HFF-Myc (cell line): Measurements from ENCODE around the gene HOXA11.

Experiments
- DNase-seq: peaks from one replicate; pipeline ENCODE4 v3.0.0-alpha.2; 2011; ENCODE audit warnings: low read depth; ENCODE audit errors: extremely low read depth
- H3K4me3 ChIP-seq: replicated peaks from 2 replicates; pipeline ENCODE4 v1.5.1; 2011; ENCODE audit warnings: low read depth, mild to moderate bottlenecking, control low read depth, low read length
- CTCF ChIP-seq: IDR thresholded peaks from 2 replicates; pipeline ENCODE4 v1.5.1; 2012; ENCODE audit warnings: mild to moderate bottlenecking, low read depth, low read length, control low read depth; ENCODE audit errors: missing control alignments

The HOXA11 gene

GRCh38 chr7:27191833-27192545, 7.0 kb upstream of the HOXA11 start:
- no peak for TF ChIP-seq CTCF
- H3K4me3 ChIP-seq, result peak overlapping the region; percentile 83
- DNase-seq, result no peak

DNA sequence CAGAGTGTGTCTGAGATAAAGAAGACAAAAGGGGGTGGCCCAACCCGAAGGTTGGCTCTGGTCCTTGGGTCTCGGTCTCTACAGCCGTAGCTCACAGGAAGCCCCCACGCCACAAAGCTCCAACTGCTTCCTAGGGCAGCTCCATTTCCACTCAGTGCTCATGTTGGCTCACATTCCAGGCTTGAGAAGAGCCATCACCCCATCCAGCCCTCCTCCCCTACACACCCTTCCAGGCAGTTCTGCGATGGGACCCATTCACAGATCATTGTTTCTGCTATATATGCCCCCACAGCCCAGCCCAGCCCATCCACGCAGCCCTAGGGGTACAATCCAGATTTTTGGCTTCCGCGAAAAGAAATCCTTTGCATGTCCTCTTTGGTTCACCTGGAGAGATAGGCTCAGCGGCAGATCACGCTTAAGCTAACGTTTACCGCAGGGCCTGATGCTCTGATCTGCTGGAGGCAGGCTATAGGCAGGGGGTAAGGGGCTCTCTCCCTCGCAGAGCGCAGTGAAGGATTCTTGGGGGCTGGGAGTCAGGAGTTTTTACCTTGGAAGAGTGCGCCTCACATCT, 6.2 kb upstream of the HOXA11 start:
- no peak for DNase-seq
- peak overlapping the region; percentile 83 for H3K4me3 ChIP-seq
- no peak for TF ChIP-seq CTCF

DNA sequence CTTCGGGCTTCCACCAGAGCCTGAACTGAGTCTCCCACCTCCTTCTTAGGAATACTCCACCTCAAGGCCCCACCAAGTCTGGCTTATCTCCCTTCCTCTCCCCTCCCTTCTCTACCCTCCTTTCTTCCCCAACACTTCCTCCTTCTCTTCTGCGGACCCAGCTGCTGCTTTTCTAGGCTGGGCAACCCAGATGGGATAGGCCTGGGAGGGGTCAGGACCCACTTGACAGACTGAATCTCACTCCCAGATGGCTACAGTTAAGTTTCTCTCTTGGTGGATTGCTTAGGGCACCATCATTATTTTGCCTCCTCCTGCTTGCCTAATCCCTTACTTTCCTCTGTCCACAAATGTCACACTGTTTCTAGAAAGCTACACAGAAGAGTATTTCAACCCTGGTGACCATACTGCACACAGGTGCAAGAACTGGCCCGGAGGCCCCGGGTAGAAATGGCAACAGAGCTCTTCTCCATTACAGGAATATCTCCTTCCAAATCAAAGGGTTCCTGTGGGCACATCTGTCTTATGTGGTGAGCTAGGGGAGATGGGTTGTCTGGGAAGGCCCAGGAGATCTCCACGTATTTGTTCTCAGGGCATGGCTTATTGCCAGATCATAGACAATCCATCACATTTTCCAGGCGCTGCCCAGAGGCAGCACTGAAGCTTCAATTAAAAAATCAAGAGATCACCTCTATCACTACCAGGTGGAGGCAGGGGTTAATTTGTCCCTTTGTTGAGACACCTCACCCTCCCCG, 5.1 kb upstream of the HOXA11 start:
- H3K4me3 ChIP-seq, result peak overlapping the region; percentile 83
- no peak for DNase-seq
- TF ChIP-seq CTCF, result no peak

DNA sequence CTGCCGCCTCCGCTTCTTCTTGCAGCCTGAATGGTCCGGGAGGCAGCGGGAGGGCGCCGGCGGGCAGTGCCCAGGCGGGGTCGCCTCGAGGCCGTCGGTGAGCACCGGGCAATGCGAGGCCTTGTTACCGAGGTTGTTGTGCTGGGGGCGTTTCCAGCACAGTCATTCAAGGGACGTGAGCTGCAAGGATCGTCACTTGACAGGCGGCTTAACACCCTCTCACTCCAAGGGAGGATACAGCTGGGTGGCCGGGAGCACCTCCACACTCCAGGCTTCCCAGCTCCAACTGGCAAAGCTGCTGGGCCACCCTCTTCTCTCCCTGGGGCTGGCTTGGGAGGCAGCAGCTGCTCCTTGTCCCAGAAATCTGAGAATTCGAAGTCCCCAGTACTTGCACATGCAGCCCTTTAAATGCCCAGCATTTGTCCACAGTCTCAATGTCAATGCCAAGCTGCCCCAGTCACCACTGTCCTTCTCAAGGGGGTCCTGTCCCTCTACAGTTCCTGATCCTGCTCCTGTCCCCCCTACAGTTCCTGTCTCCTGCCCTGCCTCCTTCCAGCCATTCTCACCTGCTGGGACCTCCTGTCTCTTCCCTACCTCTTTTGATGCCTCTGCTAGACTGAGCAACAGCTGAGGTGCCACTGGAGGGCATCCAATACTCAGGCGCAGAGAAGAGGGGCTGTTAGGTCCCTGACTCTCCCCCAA, 4.4 kb upstream of the HOXA11 start:
- no peak for TF ChIP-seq CTCF
- peak overlapping the region; percentile 83 for H3K4me3 ChIP-seq
- DNase-seq, result no peak

DNA sequence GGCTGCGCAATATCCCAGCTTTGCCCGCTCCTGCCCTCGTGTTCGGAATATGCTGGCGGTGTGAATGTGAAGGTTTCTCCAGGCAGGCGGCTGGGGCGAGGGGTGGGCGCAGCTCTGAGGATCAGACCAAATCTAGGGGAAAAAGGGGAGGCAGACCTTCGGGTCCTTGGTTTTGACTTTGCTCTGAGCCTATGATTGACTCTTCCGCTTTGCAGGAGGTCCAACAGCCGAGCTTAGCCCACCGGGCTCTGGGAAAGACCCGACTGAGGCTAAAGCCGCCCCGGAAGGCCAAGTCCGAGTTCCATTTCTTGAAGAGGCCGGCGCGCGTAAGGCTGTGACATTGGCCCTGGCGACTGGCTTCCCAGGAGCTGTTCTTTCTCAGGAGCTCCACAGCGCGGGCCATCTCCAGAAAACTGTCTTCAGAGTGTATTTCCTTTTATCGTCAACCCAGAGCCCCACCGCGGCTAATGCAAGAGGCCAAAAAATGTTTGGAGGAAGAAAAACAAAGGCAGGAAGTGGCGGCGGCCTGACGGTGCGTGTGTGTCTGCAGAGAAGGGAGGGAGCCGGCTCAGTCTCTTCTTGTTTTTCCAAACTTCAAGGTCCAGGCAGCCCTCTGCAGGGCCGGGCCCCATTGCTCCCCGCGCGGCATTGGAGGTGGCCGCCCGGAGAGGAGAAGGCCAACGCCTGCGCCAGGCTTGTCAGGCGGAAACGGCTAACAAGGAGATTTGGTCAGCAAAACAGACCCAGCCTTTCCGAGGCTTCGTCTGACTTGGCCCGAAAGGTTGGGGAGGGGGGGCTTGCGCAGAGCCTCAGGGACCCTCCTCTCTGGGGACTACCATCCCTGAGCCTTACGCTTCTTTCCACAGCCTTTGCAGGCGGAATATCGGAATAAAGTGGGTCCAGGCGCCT, 3.6 kb upstream of the HOXA11 start:
- DNase-seq, result no peak
- no peak for TF ChIP-seq CTCF
- peak overlapping the region; percentile 83 for H3K4me3 ChIP-seq
